GM19324 (cell line): Measurements from ENCODE around the gene AQP3.
"Not testable (repeated sequence)": the region's sequence is repeated elsewhere in the genome, so short reads cannot be mapped to it uniquely, and the experiment has no call there.

Experiments used
- ATAC-seq: cut with Tn5 transposase; IDR thresholded peaks from one replicate; pipeline ENCODE4 v1.9.1; 2021; ENCODE audit warnings: mild to moderate bottlenecking, moderate library complexity; ENCODE audit not compliant: unreplicated experiment, low FRiP score

Gene AQP3

DNA sequence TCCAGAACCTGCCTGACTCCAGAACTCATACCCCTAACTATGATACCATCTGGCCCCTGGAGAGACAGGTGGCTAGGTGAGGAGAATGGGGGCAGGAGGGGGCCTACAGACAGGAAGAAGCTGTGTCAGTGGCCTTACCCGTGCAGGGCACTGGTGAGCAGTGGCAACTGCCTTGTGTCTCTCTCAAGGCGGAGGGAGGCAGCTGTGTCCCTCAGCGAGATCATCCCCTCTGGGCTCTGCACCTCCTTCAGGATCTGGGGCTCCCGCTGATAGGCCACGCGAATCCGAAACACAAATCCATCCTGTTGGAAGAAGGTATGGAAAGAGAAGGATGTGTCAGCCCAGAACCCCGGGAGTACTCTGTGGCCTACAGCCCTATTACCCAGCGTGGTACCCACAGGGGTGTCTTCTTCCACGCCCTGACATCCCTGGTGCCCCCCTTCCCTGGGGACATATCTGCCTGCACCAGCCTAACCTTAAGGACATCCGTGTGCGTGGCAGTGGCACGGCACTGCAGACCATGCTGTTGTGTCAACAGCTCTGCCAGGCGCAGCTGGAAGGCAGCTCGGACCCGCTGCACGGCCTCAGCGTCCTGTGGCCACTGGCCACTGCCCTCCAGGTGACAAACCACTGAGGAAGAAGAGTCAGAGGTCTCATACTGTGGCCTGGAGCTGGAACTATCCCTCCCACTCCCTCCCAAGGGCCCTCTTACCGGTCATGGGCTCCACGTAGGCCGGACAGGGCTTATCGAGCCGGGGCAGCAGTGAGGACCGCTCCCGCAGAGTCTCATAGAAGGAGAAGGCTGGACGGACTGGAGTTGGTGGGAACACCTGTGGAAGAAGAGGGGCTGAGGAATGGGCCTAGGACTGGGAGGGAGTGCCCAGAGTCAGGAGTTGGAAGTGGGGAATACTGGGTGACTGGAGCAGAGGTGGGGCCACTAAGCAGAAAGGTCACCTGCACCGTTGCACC is 18.5 kb upstream of the AQP3 start:
- no peak for ATAC-seq

DNA sequence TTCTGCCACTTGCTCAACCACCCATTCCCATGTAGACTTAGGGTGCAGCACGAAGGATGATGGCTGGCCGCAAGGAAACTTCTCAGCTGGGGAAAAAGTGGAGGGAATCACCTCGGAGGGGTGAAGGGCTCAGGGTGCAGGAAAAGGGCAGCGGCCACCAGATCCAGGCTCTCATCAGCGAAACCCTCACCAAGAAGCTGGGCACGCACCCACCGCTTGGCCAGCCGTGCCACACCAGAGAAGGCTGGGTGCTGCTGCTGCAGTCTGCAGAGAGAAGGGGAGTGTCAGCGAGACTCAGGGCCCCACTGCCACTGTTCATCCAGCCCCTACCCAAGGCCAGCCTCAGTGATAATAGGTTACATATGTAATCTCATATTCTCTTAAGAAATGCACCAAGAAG is 17.7 kb upstream of the AQP3 start:
- ATAC-seq: no peak

- ATAC-seq: no peak
Measured at GRCh38 chr9:33464045-33464636, 16.7 kb upstream of the AQP3 start.

- no peak for ATAC-seq
Measured at GRCh38 chr9:33463151-33463550, 15.8 kb upstream of the AQP3 start.

- no peak for ATAC-seq
Measured at GRCh38 chr9:33461492-33461891, 14.1 kb upstream of the AQP3 start.

GRCh38 chr9:33460854-33461253 is 13.5 kb upstream of the AQP3 start:
- no peak for ATAC-seq

- no peak for ATAC-seq
Measured at GRCh38 chr9:33459115-33459514, 11.7 kb upstream of the AQP3 start.

- no peak for ATAC-seq
Measured at GRCh38 chr9:33458444-33458843, 11.1 kb upstream of the AQP3 start.

DNA sequence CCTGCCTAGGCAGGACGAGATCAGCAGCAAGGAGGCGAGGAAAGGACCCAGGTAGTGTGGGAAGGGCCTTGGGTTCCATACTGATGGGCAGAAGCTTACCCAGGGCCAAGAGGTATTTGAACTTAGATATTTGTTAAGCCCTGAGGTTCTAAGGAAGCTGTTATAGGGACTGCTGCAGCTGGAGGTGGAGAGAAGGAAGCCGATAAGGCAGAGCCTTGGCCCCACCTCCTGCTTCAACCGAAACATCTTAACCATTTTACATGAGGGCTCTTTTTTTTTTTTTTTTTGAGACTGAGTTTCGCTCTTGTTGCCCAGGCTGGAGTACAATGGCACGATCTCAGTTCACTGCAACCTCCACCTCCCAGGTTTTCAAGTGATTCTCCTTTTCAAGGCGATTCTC is 8.6 kb upstream of the AQP3 start:
- ATAC-seq: no peak

DNA sequence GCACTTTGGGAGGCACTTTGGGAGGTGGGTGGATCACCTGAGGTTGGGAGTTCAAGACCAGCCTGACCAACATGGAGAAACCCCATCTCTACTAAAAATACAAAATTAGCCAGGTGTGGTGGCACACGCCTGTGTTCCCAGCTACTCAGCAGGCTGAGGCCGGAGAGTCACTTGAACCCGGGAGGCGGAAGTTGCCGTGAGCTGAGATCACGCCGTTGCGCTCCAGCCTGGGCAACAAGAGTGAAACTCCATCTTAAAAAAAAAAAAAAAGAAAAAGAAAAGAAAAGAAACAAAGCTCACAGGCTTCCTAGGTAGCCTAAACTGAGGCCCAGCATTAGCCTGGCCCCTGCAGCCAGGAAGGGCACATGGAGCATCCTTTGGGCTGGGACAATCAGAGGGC is 8.1 kb upstream of the AQP3 start:
- not testable (repeated sequence) for ATAC-seq

DNA sequence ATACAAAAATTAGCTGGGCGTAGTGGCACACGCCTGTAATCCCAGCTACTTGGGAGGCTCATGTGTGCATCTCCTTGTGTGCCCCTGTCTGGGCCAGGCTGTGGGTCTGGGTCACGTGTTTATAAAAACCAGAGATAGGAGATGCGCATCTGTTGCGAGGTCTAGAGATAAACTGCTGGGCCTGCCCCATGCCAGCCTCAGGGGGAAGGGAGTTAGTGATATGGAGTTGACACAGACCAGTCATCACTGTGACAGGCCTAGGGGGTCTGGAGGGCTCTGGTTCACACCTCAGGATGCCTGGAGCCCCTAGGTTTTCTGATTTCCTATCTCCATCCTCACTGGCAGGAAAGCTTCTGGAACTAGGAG is 7.3 kb upstream of the AQP3 start:
- ATAC-seq: not testable (repeated sequence)

DNA sequence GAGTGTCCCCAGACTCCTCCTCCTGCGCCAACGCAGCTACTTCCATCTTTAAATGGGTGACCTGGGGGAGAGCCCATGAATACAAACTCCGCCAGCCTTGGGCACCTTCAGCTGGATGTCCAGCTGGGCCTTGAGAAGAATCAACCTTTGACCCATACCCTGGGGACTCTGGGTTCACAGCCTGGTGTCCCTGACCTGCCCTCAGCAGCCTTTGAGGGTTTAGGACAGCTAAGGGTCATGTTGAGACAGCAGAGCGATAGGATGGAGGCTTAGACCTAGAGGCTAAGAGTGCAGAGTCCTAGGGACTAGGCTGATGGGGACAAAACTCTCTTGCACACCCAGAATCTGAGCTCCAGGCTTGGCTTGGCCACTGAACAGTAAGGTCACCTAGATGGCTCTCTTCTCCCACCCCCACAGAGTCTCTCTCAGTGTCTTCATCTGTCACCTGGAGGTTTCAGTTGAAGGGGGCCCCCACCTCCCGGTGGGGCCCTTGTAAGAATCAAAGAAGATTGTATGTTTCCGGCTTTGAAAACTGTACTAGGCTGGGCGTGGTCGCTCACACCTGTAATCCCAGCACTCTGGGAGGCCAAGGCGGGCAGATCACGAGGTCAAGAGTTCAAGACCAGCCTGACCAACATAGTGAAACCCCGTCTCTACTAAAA is 6.7 kb upstream of the AQP3 start:
- ATAC-seq: peak; percentile 56

DNA sequence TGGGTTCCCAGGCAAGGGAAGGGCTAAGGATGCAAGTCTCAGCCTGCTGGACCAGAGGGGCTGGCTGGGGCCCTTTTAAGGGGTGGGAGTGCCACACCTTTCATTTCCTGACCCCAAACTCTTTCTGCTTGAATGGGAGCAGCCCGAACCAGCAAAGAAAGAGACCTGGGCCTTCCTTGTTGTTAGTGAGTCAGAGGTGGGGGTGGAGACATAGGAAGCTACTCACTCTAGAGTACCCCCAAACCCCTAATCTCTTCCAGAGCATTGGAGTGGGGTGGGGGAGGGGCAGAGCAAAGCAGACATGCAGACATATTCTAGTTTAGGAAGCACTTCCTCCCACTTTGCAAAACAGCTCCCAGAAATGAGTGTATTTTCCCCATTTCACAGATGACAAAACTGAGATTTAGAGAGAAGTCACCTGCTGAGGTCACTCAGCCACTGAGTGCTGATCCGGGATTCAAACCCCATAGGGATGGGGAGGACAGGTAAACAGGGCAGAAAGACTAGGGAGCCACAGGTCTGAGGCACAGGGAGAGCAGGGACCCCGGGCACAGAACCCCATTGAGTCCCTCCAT is 6.0 kb upstream of the AQP3 start:
- no peak for ATAC-seq

GRCh38 chr9:33452828-33453271 is 5.5 kb upstream of the AQP3 start:
- ATAC-seq: no peak

DNA sequence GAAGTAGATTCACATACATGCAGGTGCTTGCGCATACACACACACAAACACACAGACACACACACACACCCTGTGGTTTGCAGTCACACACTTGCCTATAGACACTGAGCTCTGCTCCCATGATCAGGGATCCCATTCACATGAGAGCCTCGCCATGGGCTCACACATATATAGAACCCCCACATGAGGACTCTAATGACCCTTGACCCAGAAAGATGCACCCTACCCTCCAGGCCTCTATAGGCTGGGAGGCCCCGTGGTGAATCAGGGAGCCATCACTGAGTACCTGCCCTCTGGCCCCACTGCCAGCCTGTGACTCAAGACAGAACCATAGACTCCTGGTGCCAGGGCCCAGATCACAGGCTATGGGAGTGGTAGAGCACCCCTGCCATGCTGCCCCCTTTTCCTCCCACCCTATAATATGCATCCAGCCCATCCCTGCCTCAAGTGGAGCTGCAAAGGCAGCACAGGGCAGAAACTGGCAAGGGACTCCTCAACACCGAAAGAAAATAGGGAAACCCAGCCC is 3.3 kb upstream of the AQP3 start:
- no peak for ATAC-seq

DNA sequence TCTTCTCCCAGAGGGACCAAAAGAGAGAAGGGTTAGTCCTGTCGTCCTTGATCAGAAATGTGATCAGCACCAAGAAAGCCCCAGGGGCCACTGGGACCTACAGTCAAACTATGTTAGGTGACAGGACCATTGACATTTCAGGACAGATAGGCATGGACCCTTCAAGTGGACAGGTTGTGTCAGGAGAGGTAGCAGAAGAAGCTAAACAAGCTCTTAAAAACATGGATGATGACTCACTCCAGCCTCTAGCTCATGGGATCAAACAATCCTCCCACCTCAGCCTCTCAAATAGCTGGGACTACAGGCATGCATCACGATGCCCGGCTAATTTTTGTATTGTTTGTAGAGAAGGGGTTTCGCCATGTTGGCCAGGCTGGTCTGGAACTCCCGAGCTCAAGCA is 2.3 kb upstream of the AQP3 start:
- ATAC-seq: no peak

DNA sequence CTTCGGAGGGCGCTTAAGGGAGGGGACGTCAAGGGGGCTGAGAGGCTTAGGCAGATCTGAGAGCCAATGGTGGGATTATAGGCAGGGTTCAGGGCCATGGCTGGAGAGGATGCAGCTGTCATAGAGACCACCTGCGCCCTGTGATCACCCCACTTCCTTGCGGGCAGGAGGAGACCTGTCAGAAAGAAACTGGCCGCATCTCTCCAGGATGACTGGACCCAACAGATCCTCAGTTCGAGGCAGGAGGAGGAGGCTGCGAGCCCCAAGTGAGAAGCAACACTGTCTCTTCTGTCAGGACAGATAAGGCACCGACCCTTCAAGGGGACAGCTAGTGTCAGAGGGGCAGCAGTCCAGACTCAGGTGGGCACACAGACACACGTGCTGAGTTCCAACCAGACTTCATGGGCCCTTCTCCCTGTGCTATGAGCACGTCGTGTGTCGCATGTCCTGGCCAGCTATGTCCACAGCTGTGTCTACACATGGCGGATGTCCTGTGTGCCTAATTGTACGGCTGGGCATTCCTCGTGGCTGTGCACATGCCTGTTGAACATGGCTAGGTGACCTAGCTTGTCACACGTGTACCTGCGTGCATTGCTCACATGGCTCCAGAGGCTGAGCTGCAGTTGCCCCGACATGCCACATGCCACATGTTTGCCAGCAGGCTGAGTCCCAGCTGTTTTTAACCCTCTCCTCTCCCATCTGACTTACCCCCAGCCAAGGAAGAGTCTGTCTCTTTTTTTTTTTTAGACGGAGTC is 583 bp upstream of the AQP3 start:
- ATAC-seq: no peak

DNA sequence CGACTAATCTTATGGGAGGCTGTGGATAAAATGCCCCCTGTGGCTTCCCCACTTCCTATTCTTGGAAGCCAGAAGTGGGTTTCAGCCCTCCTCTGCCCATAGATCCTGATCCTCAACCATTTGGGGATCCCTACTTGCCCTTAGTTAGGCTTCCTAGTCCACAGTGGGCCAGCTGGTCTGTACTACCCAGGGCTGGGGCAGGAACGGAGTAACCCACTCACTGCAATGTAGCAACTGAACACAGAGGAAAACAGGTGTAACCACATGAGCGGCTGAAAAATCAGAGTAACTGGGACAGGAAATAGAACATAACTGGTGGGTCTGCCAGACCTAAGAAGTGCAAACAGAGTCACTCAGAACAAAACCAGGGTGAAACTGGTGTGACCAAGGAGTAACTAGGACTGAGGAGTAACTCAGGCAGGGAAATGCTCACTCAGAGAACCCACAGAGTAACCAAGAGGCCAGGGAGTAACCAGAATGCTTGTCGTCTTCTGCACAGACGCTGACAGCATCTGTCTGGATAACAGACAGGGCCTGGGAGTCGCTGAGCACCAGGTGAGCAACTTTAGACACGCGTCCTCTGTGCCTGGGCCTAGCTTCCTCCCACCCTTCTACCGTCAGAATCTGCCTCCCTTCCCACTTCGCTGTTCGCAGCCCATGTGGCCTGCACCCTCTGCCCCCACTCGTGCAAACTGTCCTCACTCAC is 1.0 kb downstream of the AQP3 start:
- ATAC-seq: peak; percentile 72

DNA sequence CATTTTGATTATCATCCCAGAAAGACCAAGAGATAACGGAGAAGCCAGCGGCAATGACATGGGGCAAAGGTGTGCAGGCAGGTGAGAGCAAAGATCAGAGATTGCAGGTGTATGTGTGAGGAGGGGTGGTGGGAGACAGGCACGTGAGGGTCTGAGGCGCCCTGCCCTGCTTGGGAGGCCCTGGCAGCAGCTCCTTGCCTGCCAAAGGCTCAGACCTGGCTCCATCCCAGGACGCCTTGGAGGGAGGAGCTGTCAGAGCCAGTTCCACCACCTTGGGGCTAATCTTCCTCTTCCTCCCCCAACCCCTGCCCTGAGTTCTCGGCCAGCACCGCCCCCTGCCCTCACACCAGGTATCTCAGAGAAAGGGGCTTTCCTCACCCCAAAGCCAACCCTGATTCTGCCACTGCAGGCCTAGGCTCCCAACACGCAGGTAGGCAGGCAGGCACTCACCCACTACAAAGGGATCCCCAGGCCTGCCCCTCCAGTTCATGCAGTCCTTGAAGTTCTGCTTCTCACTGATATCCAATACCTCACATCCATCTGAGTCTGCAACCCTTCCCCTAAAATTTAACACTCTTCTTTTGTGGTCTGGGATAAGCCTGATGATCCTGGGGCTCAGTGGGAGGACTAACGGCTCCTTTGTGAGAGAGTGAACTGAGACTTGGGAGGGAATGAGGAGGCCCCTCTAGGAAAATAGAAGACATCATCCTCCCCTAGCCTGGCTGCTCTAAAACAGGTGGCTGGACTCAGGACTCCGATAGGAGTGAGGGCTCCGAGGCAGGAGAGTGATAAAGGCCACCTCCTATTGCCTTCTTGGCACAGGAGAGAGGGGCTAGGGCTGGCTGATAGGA is 1.8 kb downstream of the AQP3 start:
- ATAC-seq: no peak
